Erythroblast (primary cell): ENCODE results near the gene AHNAK2.
A peak's percentile ranks its signal among the peaks of the same experiment; 100 is the strongest.

Experiments
- DNase-seq, 2 experiments: peaks; one replicate each; lab custom pipeline; 2025; lab: John Stamatoyannopoulos, UW
- GATA1 ChIP-seq: IDR thresholded peaks from 2 replicates; pipeline ENCODE4 v1.6.1; 2011; ENCODE audit warnings: low read depth, mild to moderate bottlenecking, control low read depth, low read length, moderate library complexity
- POLR2A ChIP-seq: IDR thresholded peaks from 2 replicates; pipeline ENCODE4 v1.6.1; 2011; ENCODE audit warnings: mild to moderate bottlenecking, low read length

Gene AHNAK2

GRCh38 chr14:104976198-104977007 lies 1.8 kb downstream of the AHNAK2 start:
- DNase-seq: peak; percentile 80 to 90
- TF ChIP-seq GATA1 (no peak), POLR2A (no peak)

- peak in 1 of 2 experiments; percentile 24 for DNase-seq
These were observed 2.5 kb downstream of the AHNAK2 start for GRCh38 chr14:104975481-104976197.

GRCh38 chr14:104974665-104975390 lies 3.3 kb downstream of the AHNAK2 start:
- TF ChIP-seq POLR2A: no peak
- no peak for TF ChIP-seq GATA1
- DNase-seq: no peak

More at GRCh38 chr14:104975481-104976197, 2.5 kb downstream of the AHNAK2 start:
- TF ChIP-seq POLR2A: no peak
- TF ChIP-seq GATA1: no peak

GRCh38 chr14:104974146-104974541 lies 4.0 kb downstream of the AHNAK2 start:
- DNase-seq: no peak
- TF ChIP-seq GATA1: no peak

GRCh38 chr14:104973385-104974145 lies 4.6 kb downstream of the AHNAK2 start:
- DNase-seq: no peak
- TF ChIP-seq GATA1: no peak
- no peak for TF ChIP-seq POLR2A

- DNase-seq: no peak
- TF ChIP-seq POLR2A (no peak), GATA1 (no peak)
These were observed 5.1 kb downstream of the AHNAK2 start for GRCh38 chr14:104973135-104973384.

- DNase-seq: no peak
- TF ChIP-seq POLR2A (no peak), GATA1 (no peak)
These were observed 5.7 kb downstream of the AHNAK2 start for GRCh38 chr14:104972301-104973134.

- DNase-seq: no peak
- TF ChIP-seq POLR2A (no peak), GATA1 (no peak)
These were observed 6.5 kb downstream of the AHNAK2 start for GRCh38 chr14:104971447-104972240.

GRCh38 chr14:104970231-104971068 lies 7.7 kb downstream of the AHNAK2 start:
- TF ChIP-seq POLR2A (no peak), GATA1 (no peak)
- DNase-seq: no peak

- DNase-seq: no peak
- TF ChIP-seq POLR2A: no peak
- no peak for TF ChIP-seq GATA1
These were observed 8.4 kb downstream of the AHNAK2 start for GRCh38 chr14:104969741-104970230.
